Measurements from ENCODE around the gene TRAF1.

Gene TRAF1

GRCh38 chr9:120934281-120934680 lies 7.7 kb upstream of the TRAF1 start:
- no peak for DNase-seq (ENCODE audit: low spot score)
- TF ChIP-seq, protein P1, sequence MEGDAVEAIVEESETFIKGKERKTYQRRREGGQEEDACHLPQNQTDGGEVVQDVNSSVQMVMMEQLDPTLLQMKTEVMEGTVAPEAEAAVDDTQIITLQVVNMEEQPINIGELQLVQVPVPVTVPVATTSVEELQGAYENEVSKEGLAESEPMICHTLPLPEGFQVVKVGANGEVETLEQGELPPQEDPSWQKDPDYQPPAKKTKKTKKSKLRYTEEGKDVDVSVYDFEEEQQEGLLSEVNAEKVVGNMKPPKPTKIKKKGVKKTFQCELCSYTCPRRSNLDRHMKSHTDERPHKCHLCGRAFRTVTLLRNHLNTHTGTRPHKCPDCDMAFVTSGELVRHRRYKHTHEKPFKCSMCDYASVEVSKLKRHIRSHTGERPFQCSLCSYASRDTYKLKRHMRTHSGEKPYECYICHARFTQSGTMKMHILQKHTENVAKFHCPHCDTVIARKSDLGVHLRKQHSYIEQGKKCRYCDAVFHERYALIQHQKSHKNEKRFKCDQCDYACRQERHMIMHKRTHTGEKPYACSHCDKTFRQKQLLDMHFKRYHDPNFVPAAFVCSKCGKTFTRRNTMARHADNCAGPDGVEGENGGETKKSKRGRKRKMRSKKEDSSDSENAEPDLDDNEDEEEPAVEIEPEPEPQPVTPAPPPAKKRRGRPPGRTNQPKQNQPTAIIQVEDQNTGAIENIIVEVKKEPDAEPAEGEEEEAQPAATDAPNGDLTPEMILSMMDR (IDR thresholded peaks at IDR 0.05; ENCODE audit: extremely low read depth, missing control alignments) = no peak

DNA sequence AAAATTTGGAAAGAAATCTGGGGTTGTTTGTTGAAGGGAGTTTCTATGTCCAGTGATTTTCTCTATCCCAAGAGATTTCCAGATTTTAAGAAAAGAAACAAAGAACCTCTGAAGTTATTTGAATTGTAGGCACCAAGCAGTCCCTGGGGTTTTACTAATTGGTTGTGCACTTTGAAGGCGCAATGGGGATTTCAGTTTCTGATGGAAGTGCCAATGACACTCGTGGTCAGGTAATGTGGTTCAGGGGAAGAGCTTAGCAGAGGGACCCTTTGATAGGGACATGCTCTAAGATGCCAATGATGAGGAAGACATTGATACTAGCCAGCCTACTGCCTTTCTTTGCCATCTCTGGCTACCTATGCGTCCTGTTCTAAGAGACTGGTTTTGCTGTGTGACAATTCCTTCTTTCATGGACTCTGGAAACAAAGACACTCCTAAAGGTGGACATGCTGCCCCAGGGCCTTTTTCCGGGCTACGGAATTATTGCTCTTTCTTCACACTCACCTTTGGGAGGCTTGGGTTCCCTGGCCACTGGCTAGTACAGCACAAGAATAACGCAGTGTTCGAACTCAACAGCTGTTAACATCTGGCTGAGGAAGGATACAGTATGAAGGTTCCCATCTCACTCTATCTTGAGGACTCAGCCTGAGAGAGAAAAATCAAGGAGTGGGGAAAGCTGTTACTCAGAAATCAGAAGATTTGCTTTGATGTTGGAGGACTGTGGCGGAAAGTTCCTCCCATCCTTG lies 6.9 kb upstream of the TRAF1 start:
- TF ChIP-seq, protein P1 (IDR thresholded peaks at IDR 0.05; ENCODE audit: extremely low read depth, missing control alignments) = no peak
- DNase-seq (ENCODE audit: low spot score) = no peak

DNA sequence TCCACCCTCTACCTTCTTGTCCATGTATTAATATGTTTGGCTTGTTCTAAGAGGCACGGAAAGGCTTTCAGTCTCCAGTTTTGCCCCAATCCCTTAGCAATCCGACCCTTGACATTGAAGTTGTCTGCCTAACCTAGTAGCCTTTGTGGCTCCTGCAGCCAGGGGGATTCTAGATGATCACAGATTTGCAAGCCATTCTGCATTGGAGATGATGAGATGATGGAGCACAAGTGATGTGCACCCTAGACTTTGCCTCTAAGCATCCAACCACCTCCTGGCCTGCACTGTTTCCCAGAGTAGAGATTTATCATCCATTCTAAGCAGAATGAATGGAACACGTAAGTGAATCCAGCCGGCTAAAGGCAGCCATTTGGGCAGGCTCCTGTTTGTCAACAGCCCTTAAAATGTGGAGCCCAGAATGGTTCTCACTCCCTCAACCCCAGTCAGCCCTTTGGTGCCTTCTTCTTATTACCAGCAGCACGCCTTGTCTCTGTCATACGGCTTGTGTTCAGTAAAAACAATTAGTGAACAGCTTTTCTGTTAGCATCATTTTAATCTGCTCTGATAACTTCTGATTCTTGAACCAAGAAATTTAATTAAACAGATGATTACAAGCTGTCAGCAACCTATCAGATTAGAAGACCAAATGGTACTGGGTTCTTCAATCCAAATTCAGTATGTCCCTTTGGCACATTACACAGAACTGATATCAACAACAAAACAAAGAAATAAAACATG lies 5.7 kb upstream of the TRAF1 start:
- TF ChIP-seq, protein P1 (IDR thresholded peaks at IDR 0.05; ENCODE audit: extremely low read depth, missing control alignments) = no peak
- DNase-seq (ENCODE audit: low spot score) = no peak

DNA sequence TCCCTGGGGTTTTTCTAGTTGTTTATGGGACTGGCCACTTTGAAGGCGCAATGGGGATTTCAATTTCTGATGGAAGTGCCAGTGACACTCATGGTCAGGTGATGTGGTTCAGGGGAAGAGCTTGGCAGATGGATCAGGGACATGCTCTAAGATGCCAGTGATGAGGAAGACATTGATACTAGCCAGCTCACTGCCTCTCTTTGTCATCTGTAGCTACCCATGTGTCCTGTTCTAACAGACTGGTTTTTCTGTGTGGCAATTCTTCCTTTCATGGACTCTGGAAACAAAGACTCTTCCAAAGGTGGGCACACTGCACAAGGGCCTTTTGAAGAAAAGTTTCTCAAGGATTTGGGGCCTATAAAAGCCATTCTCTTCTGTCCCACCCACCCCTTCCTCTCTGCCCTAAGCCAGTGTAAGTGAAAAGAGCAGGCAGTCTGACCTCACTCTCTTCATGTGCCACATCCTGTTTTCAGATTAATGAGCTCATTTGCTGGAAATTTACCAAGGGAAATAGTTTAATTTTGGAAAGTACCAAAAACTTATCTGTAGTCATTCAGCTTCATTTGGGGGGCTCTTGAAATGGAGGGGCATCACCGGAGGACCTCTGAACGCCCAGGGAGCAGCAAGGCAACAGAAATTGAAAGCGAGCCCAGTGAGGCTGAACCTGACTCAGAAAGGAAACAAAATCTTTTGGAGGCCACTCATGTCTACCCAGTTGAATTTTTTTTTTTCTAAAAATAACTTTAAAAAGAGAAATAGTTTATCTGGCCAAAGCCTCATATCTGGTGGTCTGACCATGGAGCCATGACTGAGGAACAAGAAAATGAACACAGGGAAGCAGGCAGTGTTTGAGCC lies 4.9 kb upstream of the TRAF1 start:
- DNase-seq (ENCODE audit: low spot score) = peak; percentile 86
- TF ChIP-seq, protein P1 (IDR thresholded peaks at IDR 0.05; ENCODE audit: extremely low read depth, missing control alignments) = no peak

GRCh38 chr9:120929229-120929791 lies 2.7 kb upstream of the TRAF1 start:
- TF ChIP-seq, protein P1 (IDR thresholded peaks at IDR 0.05; ENCODE audit: extremely low read depth, missing control alignments) = no peak

GRCh38 chr9:120928483-120929228 lies 2.1 kb upstream of the TRAF1 start:
- DNase-seq (ENCODE audit: low spot score) = peak; percentile 83
- TF ChIP-seq, protein P1 (IDR thresholded peaks at IDR 0.05; ENCODE audit: extremely low read depth, missing control alignments) = no peak

More at GRCh38 chr9:120929229-120929791, 2.7 kb upstream of the TRAF1 start:
- DNase-seq (ENCODE audit: low spot score) = no peak
